GM12891 (cell line): Measurements from ENCODE around the gene TBC1D25.

Experiments used
- PAX5 ChIP-seq: IDR thresholded peaks from 2 replicates; pipeline ENCODE4 v1.6.1; 2011; ENCODE audit warnings: low read length, moderate library complexity, mild to moderate bottlenecking; ENCODE audit not compliant: insufficient read depth, severe bottlenecking
- POLR2A ChIP-seq: IDR thresholded peaks from 2 replicates; pipeline ENCODE4 v1.6.1; 2011; ENCODE audit warnings: low read depth, low read length, control low read depth
- POLR2AphosphoS5 ChIP-seq: IDR thresholded peaks from 2 replicates; pipeline ENCODE4 v1.6.1; 2011; ENCODE audit warnings: low read depth, low read length, control low read depth
- POU2F2 ChIP-seq: IDR thresholded peaks from 2 replicates; pipeline ENCODE4 v1.6.1; 2011; ENCODE audit warnings: low read depth, mild to moderate bottlenecking, control low read depth, low read length, moderate library complexity
- SPI1 ChIP-seq: IDR thresholded peaks from 2 replicates; pipeline ENCODE4 v1.6.1; 2011; ENCODE audit warnings: low read depth, low read length, control low read depth
- TAF1 ChIP-seq: IDR thresholded peaks from 2 replicates; pipeline ENCODE4 v1.6.1; 2011; ENCODE audit warnings: low read depth, low read length, control low read depth

GRCh38 chrX:48558271-48558670 lies 18.8 kb downstream of the TBC1D25 start:
- TF ChIP-seq POLR2AphosphoS5 (no peak), POLR2A (no peak), TAF1 (no peak), POU2F2 (no peak), PAX5 (no peak), SPI1 (no peak)
